Measurements from ENCODE around the gene DOK6. TPM values are rescaled to one million over a fixed set of nuclear protein-coding genes. Genes with fewer than 3 reads are reported as not detected.

DOK6 gene
- total RNA-seq, 1 donor from 2014 or later: 0.67 TPM

- H3K36me3 ChIP-seq (ENCODE audit: control insufficient read depth, insufficient read depth, low read length): no peaks in the 10 kb centered on the region
- DNase-seq (ENCODE audit: low read depth): no peak
- no peak overlapping the region for H3K4me3 ChIP-seq (ENCODE audit: low read depth, low read length)
Observed at GRCh38 chr18:69790649-69791048, 390.0 kb downstream of the DOK6 start.

GRCh38 chr18:69795791-69796190 lies 395.1 kb downstream of the DOK6 start:
- no peak for TF ChIP-seq CTCF (IDR thresholded peaks at IDR 0.05; ENCODE audit: insufficient read depth, low read length, poor library complexity, severe bottlenecking)
- H3K36me3 ChIP-seq (ENCODE audit: control insufficient read depth, insufficient read depth, low read length): no peaks in the 10 kb centered on the region
- DNase-seq (ENCODE audit: low read depth): no peak

More at GRCh38 chr18:69790649-69791048, 390.0 kb downstream of the DOK6 start:
- no peaks in the 10 kb centered on the region for H3K27me3 ChIP-seq (ENCODE audit: control insufficient read depth, insufficient read depth, low read length)
- TF ChIP-seq CTCF (IDR thresholded peaks at IDR 0.05; ENCODE audit: insufficient read depth, low read length, poor library complexity, severe bottlenecking): no peak

GRCh38 chr18:69804776-69805501 lies 404.3 kb downstream of the DOK6 start:
- Histone ChIP-seq H3K4me3 (ENCODE audit: low read depth, low read length) (no peak overlapping the region), H3K27me3 (ENCODE audit: control insufficient read depth, insufficient read depth, low read length) (no peaks in the 10 kb centered on the region), H3K36me3 (ENCODE audit: control insufficient read depth, insufficient read depth, low read length) (no peaks in the 10 kb centered on the region)
- TF ChIP-seq CTCF (IDR thresholded peaks at IDR 0.05; ENCODE audit: insufficient read depth, low read length, poor library complexity, severe bottlenecking): no peak
- no peak for DNase-seq (ENCODE audit: low read depth)

More at GRCh38 chr18:69795791-69796190, 395.1 kb downstream of the DOK6 start:
- Histone ChIP-seq H3K27me3 (ENCODE audit: control insufficient read depth, insufficient read depth, low read length) (no peaks in the 10 kb centered on the region), H3K4me3 (ENCODE audit: low read depth, low read length) (no peak overlapping the region)

GRCh38 chr18:69808399-69808798 lies 407.7 kb downstream of the DOK6 start:
- no peak for DNase-seq (ENCODE audit: low read depth)
- no peak for TF ChIP-seq CTCF (IDR thresholded peaks at IDR 0.05; ENCODE audit: insufficient read depth, low read length, poor library complexity, severe bottlenecking)
- Histone ChIP-seq H3K36me3 (ENCODE audit: control insufficient read depth, insufficient read depth, low read length) (no peaks in the 10 kb centered on the region), H3K27me3 (ENCODE audit: control insufficient read depth, insufficient read depth, low read length) (no peaks in the 10 kb centered on the region), H3K4me3 (ENCODE audit: low read depth, low read length) (no peak overlapping the region)

- no peak overlapping the region for H3K4me3 ChIP-seq (ENCODE audit: low read depth, low read length)
Observed at GRCh38 chr18:69813559-69813958, 412.9 kb downstream of the DOK6 start.

More at GRCh38 chr18:69813559-69813958, 412.9 kb downstream of the DOK6 start:
- no peak for TF ChIP-seq CTCF (IDR thresholded peaks at IDR 0.05; ENCODE audit: insufficient read depth, low read length, poor library complexity, severe bottlenecking)
- H3K27me3 ChIP-seq (ENCODE audit: control insufficient read depth, insufficient read depth, low read length): no peaks in the 10 kb centered on the region
- H3K36me3 ChIP-seq (ENCODE audit: control insufficient read depth, insufficient read depth, low read length): no peaks in the 10 kb centered on the region
- DNase-seq (ENCODE audit: low read depth): no peak

All from kidney epithelial cell (primary cell).